NCI-H2081 (cell line): ENCODE results near the gene CREBRF.
A peak's percentile ranks its signal among the peaks of the same experiment; 100 is the strongest.
"Not testable (repeated sequence)": the region's sequence is repeated elsewhere in the genome, so short reads cannot be mapped to it uniquely, and the experiment has no call there.

Source experiments
- DNase-seq, 2 experiments: peaks; one replicate each; lab custom pipeline; 2025; lab: John Stamatoyannopoulos, UW

CREBRF gene

GRCh38 chr5:173078878-173079277 lies 22.7 kb downstream of the CREBRF start:
- DNase-seq: no peak

- DNase-seq: no peak
Observed at GRCh38 chr5:173089581-173089980, 33.4 kb downstream of the CREBRF start.

GRCh38 chr5:173090639-173091038 lies 34.5 kb downstream of the CREBRF start:
- no peak for DNase-seq

- DNase-seq: no peak
Observed at GRCh38 chr5:173091981-173092380, 35.8 kb downstream of the CREBRF start.

- DNase-seq: no peak
Observed at GRCh38 chr5:173093606-173094005, 37.5 kb downstream of the CREBRF start.

GRCh38 chr5:173094012-173094661 lies 38.0 kb downstream of the CREBRF start:
- DNase-seq: peak in 1 of 2 experiments; percentile 7

GRCh38 chr5:173098787-173099186 lies 42.6 kb downstream of the CREBRF start:
- DNase-seq: no peak

GRCh38 chr5:173099461-173099860 lies 43.3 kb downstream of the CREBRF start:
- no peak for DNase-seq

- no peak for DNase-seq
Observed at GRCh38 chr5:173101245-173101644, 45.1 kb downstream of the CREBRF start.

GRCh38 chr5:173103411-173103810 lies 47.3 kb downstream of the CREBRF start:
- no peak for DNase-seq

GRCh38 chr5:173108914-173109313 lies 52.8 kb downstream of the CREBRF start:
- DNase-seq: no peak

- no peak for DNase-seq
Observed at GRCh38 chr5:173114536-173114935, 58.4 kb downstream of the CREBRF start.

- no peak for DNase-seq
Observed at GRCh38 chr5:173119719-173120118, 63.6 kb downstream of the CREBRF start.

GRCh38 chr5:173123416-173123815 lies 67.3 kb downstream of the CREBRF start:
- no peak for DNase-seq

GRCh38 chr5:173132166-173132565 lies 76.0 kb downstream of the CREBRF start:
- not testable (repeated sequence) for DNase-seq

- no peak for DNase-seq
Observed at GRCh38 chr5:173138707-173139106, 82.6 kb downstream of the CREBRF start.

GRCh38 chr5:173139631-173140030 lies 83.5 kb downstream of the CREBRF start:
- DNase-seq: no peak

- DNase-seq: no peak
Observed at GRCh38 chr5:173140769-173141168, 84.6 kb downstream of the CREBRF start.

- DNase-seq: no peak
Observed at GRCh38 chr5:173143567-173143966, 87.4 kb downstream of the CREBRF start.

GRCh38 chr5:173144200-173145176 lies 88.3 kb downstream of the CREBRF start, which contains the start of gene BNIP1:
TSS of gene BNIP1 (plus strand) at chr5:173144531. CDS start at chr5:173144546, 15 bp downstream.
- DNase-seq: peak; percentile 95

GRCh38 chr5:173148354-173148753 lies 92.2 kb downstream of the CREBRF start:
- DNase-seq: no peak

- no peak for DNase-seq
Observed at GRCh38 chr5:173152547-173152946, 96.4 kb downstream of the CREBRF start.

GRCh38 chr5:173153842-173154241 lies 97.7 kb downstream of the CREBRF start:
- DNase-seq: no peak
